Effector memory CD8-positive, alpha-beta T cell (primary cell): ENCODE results near the gene VDAC1.
A peak's percentile ranks its signal among the peaks of the same experiment; 100 is the strongest.

ENCODE experiments used
- ATAC-seq: fragments of 150-1000 bp; cut with Tn5 transposase; replicated peaks from 2 replicates; pipeline ENCODE4 v1.10.0; 2021; ENCODE audit warnings: mild to moderate bottlenecking, moderate library complexity
- DNase-seq, 3 experiments: peaks; one replicate each; pipeline ENCODE4 v3.0.0; 2021
- H3K27ac Mint-ChIP-seq, 2 donors: one replicate each; pipeline ENCODE4 v1.8.0; 2022; ENCODE audit warnings: mild to moderate bottlenecking in 2 of 2, mixed read lengths in 2 of 2, moderate library complexity in 2 of 2
- H3K27me3 Mint-ChIP-seq, 2 donors: one replicate each; pipeline ENCODE4 v1.8.0; 2022; ENCODE audit warnings: mixed read lengths in 2 of 2
- H3K36me3 Mint-ChIP-seq: one replicate; pipeline ENCODE4 v1.8.0; 2022; ENCODE audit warnings: mild to moderate bottlenecking, moderate library complexity, mixed read lengths; ENCODE audit not compliant: insufficient read depth
- H3K4me1 Mint-ChIP-seq, 2 donors: one replicate each; pipeline ENCODE4 v1.8.0; 2022; ENCODE audit warnings: low read depth in 2 of 2, mixed read lengths in 2 of 2
- H3K4me3 Mint-ChIP-seq, 2 donors: one replicate each; pipeline ENCODE4 v1.8.0; 2022; ENCODE audit warnings: mild to moderate bottlenecking in 2 of 2, mixed read lengths in 2 of 2, moderate library complexity in 2 of 2
- H3K9me3 Mint-ChIP-seq, 2 donors: one replicate each; pipeline ENCODE4 v1.8.0; 2022; ENCODE audit warnings: mixed read lengths in 2 of 2

VDAC1 gene

DNA sequence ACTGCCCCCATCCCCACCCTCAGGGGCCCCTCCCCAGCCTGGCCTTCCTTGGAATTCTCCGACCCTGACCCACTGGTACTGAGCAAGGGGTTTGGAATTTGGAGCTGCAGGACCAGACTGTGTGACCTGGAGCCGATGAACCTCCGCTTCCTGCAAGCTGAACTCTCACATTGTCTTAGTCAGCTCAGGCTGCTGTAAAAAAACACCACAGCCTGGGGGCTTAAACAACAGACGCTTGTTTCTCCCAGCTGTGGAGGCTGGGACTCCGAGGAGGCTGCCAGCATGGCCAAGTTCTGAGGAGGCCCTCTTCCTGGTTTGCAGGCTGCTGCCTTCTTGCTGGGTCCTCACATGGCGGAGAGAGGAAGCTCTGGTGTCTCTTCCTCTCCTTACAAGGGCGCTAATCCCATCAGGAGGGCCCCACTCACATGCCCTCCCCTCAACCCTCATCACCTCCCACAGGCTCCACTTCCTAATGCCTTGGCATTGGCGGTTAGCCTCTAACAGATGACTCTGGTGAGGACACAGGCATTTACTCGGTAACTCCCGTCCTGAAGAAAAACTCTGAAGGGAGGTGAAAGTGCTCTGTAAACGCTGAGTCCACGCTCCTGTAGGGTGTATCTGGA, 78.8 kb downstream of the VDAC1 start:
- Mint-ChIP-seq H3K36me3 (no peaks in the 10 kb centered on the region), H3K4me1 (peaks cover 5 to 8% of the 10 kb centered on the region in 2 donors), H3K27me3 (peaks cover 10 to 37% of the 10 kb centered on the region in 2 donors), H3K9me3 (no peaks in the 10 kb centered on the region), H3K27ac (no peak overlapping the region), H3K4me3 (no peak overlapping the region)
- DNase-seq (no peak), ATAC-seq (no peak)

DNA sequence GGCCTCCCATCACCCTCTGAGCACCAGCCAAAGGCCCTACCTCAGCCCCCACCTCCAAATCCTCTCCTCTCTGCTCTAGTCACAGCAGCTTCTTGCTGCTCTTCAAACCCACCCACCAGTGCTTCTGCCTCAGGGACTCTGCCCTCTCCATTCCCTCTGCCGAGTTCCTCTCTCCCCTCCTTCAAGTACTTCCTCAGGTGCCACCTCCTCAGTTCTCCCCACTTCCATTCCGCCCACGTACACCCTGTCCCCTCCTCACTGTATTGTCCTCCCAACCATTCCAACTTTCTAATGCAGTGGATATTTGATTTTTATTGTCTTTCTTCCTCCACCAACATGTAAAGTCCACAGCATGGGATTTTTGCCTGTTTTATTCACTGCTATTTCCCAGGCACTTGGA, 79.5 kb downstream of the VDAC1 start:
- H3K9me3 Mint-ChIP-seq: no peaks in the 10 kb centered on the region
- H3K27ac Mint-ChIP-seq: peak overlapping the region in 1 of 2 donors; percentile 5
- peaks cover 17 to 44% of the 10 kb centered on the region in 2 donors for H3K27me3 Mint-ChIP-seq
- H3K4me1 Mint-ChIP-seq: peaks cover 5% of the 10 kb centered on the region in 2 donors
- ATAC-seq: no peak
- no peak overlapping the region for H3K4me3 Mint-ChIP-seq
- no peaks in the 10 kb centered on the region for H3K36me3 Mint-ChIP-seq
- no peak for DNase-seq

DNA sequence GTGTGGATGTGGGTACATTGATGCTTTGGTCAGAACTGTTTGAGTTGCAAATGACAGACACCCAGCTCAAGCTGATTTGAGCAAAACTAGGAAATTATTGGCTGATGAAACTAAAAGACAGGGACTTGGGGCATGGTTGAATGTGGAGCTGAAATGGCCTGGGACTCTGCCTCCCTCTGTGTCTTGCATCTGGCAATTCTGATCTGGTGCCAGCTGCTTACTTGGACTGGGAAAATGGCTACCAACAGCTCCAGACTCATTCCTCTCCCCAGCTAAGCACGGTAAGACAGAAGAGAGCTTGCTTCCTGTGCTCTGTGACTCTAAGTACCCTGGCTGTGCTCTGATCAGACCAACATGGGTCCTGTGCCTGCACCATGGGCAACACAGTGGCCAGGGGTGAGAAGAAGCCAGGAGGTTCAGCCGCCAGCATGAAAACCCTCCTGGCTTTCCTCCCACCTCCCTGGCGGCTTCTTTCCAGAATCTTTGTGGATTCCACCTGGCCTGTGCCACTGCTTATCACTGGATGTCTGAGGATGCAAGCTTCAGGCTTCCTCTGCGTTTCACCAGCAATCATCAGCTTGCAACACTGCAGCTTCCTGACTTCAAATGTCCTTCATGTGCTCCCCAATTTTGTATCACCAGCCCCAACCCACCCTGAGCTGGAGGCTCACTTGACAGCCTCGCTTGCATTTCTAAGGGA, 80.4 kb downstream of the VDAC1 start:
- ATAC-seq (no peak), DNase-seq (no peak)
- no peak overlapping the region for H3K4me3 Mint-ChIP-seq
- no peaks in the 10 kb centered on the region for H3K4me1 Mint-ChIP-seq
- no peak overlapping the region for H3K27ac Mint-ChIP-seq
- peaks cover 22 to 50% of the 10 kb centered on the region in 2 donors for H3K27me3 Mint-ChIP-seq
- no peaks in the 10 kb centered on the region for H3K36me3 Mint-ChIP-seq
- H3K9me3 Mint-ChIP-seq: no peaks in the 10 kb centered on the region

DNA sequence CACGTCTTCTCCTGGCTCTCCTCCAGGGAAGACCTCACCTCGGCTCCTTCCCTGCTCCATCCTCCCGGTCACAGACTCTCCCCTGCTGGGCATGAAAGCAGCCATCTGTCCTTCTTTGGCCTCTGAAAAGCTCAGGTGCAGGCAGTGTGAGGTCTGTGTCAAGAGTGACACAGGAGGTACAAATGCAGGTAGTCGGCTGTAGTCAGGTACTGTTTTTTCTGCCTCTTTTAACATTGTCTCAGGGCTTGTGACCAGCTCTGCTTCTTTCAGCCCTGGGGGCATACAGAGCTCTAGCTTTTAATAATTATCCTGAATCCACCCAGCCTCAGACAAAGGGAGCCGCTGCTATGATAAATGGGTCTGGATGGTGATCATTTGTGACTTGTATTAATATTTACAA, 82.8 kb downstream of the VDAC1 start:
- Mint-ChIP-seq H3K36me3 (no peaks in the 10 kb centered on the region), H3K4me1 (no peaks in the 10 kb centered on the region), H3K27ac (no peak overlapping the region), H3K27me3 (peaks cover 22 to 57% of the 10 kb centered on the region in 2 donors), H3K9me3 (no peaks in the 10 kb centered on the region), H3K4me3 (no peak overlapping the region)
- DNase-seq (no peak), ATAC-seq (no peak)
